GM12878 (cell line): ENCODE measurements around the gene ZNF469. TPM values are rescaled to one million over a fixed set of nuclear protein-coding genes. Genes with fewer than 3 reads are reported as not detected.

ENCODE experiments used
- ATAC-seq: fragments of 200-7000 bp; cut with Tn5 transposase; 3 replicates; pipeline ENCODE4 v1.9.1; 2020; ENCODE audit warnings: mild to moderate bottlenecking, moderate library complexity
- BruUV-seq: library from RNA; stranded (reverse); fragments of 400-500 nt; replicated peaks from 2 replicates; lab custom pipeline; 2021; lab: Mats Ljungman, UMichigan
- CTCF ChIA-PET: fragments of 300-600 bp; sonication (Branson Sonifier 250); formaldehyde crosslinking; extraction: SDS; loops from one replicate; lab custom pipeline; 2021; ENCODE audit warnings: inconsistent platforms; lab: Yijun Ruan, JAX
- POLR2A ChIA-PET: fragments of 350-600 bp; formaldehyde crosslinking; extraction: SDS; loops from one replicate; lab custom pipeline; 2021; ENCODE audit warnings: inconsistent platforms; lab: Charles Lee
- RAD21 ChIA-PET: fragments of 300-600 bp; sonication (Branson Sonifier 250); formaldehyde crosslinking; loops from one replicate; lab custom pipeline; 2023; ENCODE audit warnings: antibody characterized with exemption; ENCODE audit not compliant: unreplicated experiment; lab: Charles Lee
- SMC1A ChIA-PET: fragments of 300-600 bp; sonication (Branson Sonifier 250); formaldehyde crosslinking; loops from one replicate; lab custom pipeline; 2023; ENCODE audit not compliant: unreplicated experiment, uncharacterized antibody; lab: Charles Lee
- DNase-seq: peaks from one replicate; pipeline ENCODE4 v3.0.0-alpha.2; 2011; ENCODE audit warnings: low read depth, low spot score
- FAIRE-seq: peaks from 3 replicates; lab custom pipeline; 2011; peaks lifted over from hg19 to GRCh38; lab: Jason Lieb, UNC
- H2AFZ ChIP-seq: 2 replicates; pipeline ENCODE4 v1.6.0; 2011; ENCODE audit warnings: low read depth, low read length, control low read depth; ENCODE audit not compliant: control insufficient read depth
- H3K27ac ChIP-seq: 2 replicates; pipeline ENCODE4 v1.5.1; 2011; ENCODE audit warnings: control low read depth; ENCODE audit not compliant: control insufficient read depth, insufficient read depth
- H3K27me3 ChIP-seq, 2 experiments: replicated peaks in 1 of 2; 2 replicates each; pipeline versions ENCODE4 v1.6.0 to v1.6.1; 2011; ENCODE audit warnings: low read length in 1 of 2; ENCODE audit not compliant: control insufficient read depth in 2 of 2, insufficient read depth in 2 of 2
- H3K36me3 ChIP-seq, 2 experiments: 2 replicates each; pipeline ENCODE4 v1.5.1; 2011; ENCODE audit warnings: low read length in 1 of 2; ENCODE audit not compliant: control insufficient read depth in 2 of 2, insufficient read depth in 2 of 2
- H3K4me1 ChIP-seq: 2 replicates; pipeline ENCODE4 v1.6.1; 2011; ENCODE audit warnings: mild to moderate bottlenecking, low read length, moderate library complexity, mixed read lengths; ENCODE audit not compliant: control insufficient read depth, insufficient read depth
- H3K4me2 ChIP-seq: 2 replicates; pipeline ENCODE4 v1.6.0; 2011; ENCODE audit warnings: control low read depth; ENCODE audit not compliant: control insufficient read depth, insufficient read depth
- H3K4me3 ChIP-seq: fragments of 200-600 bp; sonication (generic); 2 replicates; pipeline ENCODE4 v1.5.1; 2016
- H3K79me2 ChIP-seq: 2 replicates; pipeline ENCODE4 v1.6.0; 2011; ENCODE audit warnings: low read length; ENCODE audit not compliant: control insufficient read depth, insufficient read depth
- H3K9ac ChIP-seq: 2 replicates; pipeline ENCODE4 v1.8.0; 2011; ENCODE audit warnings: low read length, control low read depth, mixed read lengths; ENCODE audit not compliant: control insufficient read depth, insufficient read depth
- H3K9me3 ChIP-seq: replicated peaks from 3 replicates; pipeline ENCODE4 v1.5.1; 2011; ENCODE audit warnings: mild to moderate bottlenecking, low read length; ENCODE audit not compliant: control insufficient read depth, insufficient read depth
- H4K20me1 ChIP-seq: 2 replicates; pipeline ENCODE4 v1.6.0; 2011; ENCODE audit not compliant: control insufficient read depth, insufficient read depth
- ASH2L ChIP-seq: fragments of 300-600, 200-600 bp; sonication (generic); IDR thresholded peaks from 2 replicates; pipeline ENCODE4 v1.6.1; 2017; ENCODE audit warnings: low read depth, mild to moderate bottlenecking, borderline replicate concordance
- BCL11A ChIP-seq: IDR thresholded peaks from 2 replicates; pipeline ENCODE4 v1.6.1; 2011; ENCODE audit warnings: low read depth, low read length
- BHLHE40 ChIP-seq, 2 experiments: fragments of 450-650 bp in 1 of 2; IDR thresholded peaks; 2 replicates each; pipeline ENCODE4 v1.6.1; 2011 to 2017; ENCODE audit warnings: low read depth in 2 of 2, borderline replicate concordance in 1 of 2, improper control_type of control experiment in 1 of 2, low read length in 1 of 2, mild to moderate bottlenecking in 1 of 2
- ETV6 ChIP-seq, 2 experiments: fragments of 450-650 bp in 1 of 2; IDR thresholded peaks in 1 of 2; conservative IDR thresholded peaks in 1 of 2; 2 replicates each; pipeline ENCODE4 v1.6.1; 2014; ENCODE audit warnings: antibody characterized with exemption in 1 of 2, borderline replicate concordance in 1 of 2, low read depth in 1 of 2, mild to moderate bottlenecking in 1 of 2, moderate library complexity in 1 of 2
- KAT2A ChIP-seq: conservative IDR thresholded peaks from 2 replicates; pipeline ENCODE4 v1.6.1; 2011; ENCODE audit warnings: low read depth, low read length; ENCODE audit not compliant: control insufficient read depth
- KLF5 ChIP-seq: fragments of 450-650 bp; IDR thresholded peaks from 2 replicates; pipeline ENCODE4 v1.6.1; 2014; ENCODE audit warnings: mild to moderate bottlenecking; ENCODE audit not compliant: partially characterized antibody
- LARP7 ChIP-seq: fragments of 450-650 bp; IDR thresholded peaks from 2 replicates; pipeline ENCODE4 v1.6.1; 2017; ENCODE audit warnings: mild to moderate bottlenecking
- MAX ChIP-seq: IDR thresholded peaks from 2 replicates; pipeline ENCODE4 v1.6.1; 2012; ENCODE audit warnings: low read depth, low read length, improper control_type of control experiment
- MTA3 ChIP-seq: IDR thresholded peaks from 2 replicates; pipeline ENCODE4 v1.6.1; 2012; ENCODE audit warnings: low read length, inconsistent platforms, borderline replicate concordance
- NFXL1 ChIP-seq: fragments of 450-650 bp; IDR thresholded peaks from 2 replicates; pipeline ENCODE4 v1.6.1; 2017; ENCODE audit warnings: antibody characterized with exemption, mild to moderate bottlenecking, borderline replicate concordance
- RAD51 ChIP-seq: fragments of 450-650 bp; IDR thresholded peaks from 2 replicates; pipeline ENCODE4 v1.6.1; 2016; ENCODE audit warnings: moderate library complexity, mild to moderate bottlenecking, inconsistent platforms
- RFX5 ChIP-seq: IDR thresholded peaks from 2 replicates; pipeline ENCODE4 v1.6.1; 2011; ENCODE audit warnings: low read depth, low read length, improper control_type of control experiment
- SIX5 ChIP-seq: IDR thresholded peaks from 2 replicates; pipeline ENCODE4 v1.6.1; 2011; ENCODE audit warnings: mild to moderate bottlenecking, low read depth, low read length, moderate library complexity; ENCODE audit not compliant: severe bottlenecking
- SUPT20H ChIP-seq: IDR thresholded peaks from 2 replicates; pipeline ENCODE4 v1.6.1; 2011; ENCODE audit warnings: low read depth, mild to moderate bottlenecking, low read length, moderate library complexity, borderline replicate concordance; ENCODE audit not compliant: control insufficient read depth
- ZNF274 ChIP-seq: IDR thresholded peaks from one replicate; pipeline ENCODE4 v1.8.0; 2011; ENCODE audit not compliant: insufficient read length, insufficient read depth
- ZNF622 ChIP-seq: fragments of 450-650 bp; IDR thresholded peaks from 2 replicates; pipeline ENCODE4 v1.6.1; 2017; ENCODE audit warnings: mild to moderate bottlenecking, inconsistent platforms
- WGBS: methylation state at CpG from one replicate; pipeline ENCODE4 v1.1.6; 2016; ENCODE audit warnings: low lambda C conversion rate; ENCODE audit not compliant: insufficient replicate concordance, insufficient coverage; ENCODE audit errors: missing lambda C conversion rate; 5-methylcytosine and 5-hydroxymethylcytosine counted together
- in situ Hi-C: fragments of 300-500 bp; cut with MboI; formaldehyde crosslinking; loops from 9 replicates; pipeline ENCODE4 v1.14.3; 2018; ENCODE audit warnings: mixed read lengths
- intact Hi-C: fragments of 100-400 bp; cut with micrococcal nuclease; formaldehyde crosslinking; loops from one replicate; pipeline ENCODE4 v1.14.2; 2022; ENCODE audit not compliant: unreplicated experiment
- polyA plus RNA-seq, 11 experiments: library from polyadenylated mRNA; depleted of rRNA in 4 of 11; unstranded in 6 of 11; stranded (reverse) in 5 of 11; fragments of >200 nt; fragmentation: Nextera tagmentation in 4 of 11; fragmentation: Illumina TruSeq in 1 of 11; extraction: Ambion mirVana in 4 of 11; extraction: Trizol in 1 of 11; gene quantifications; 1 replicate in 1 of 11; 2 replicates in 10 of 11; pipeline versions ENCODE4 v1.2.1 to v1.2.3, GENCODE V29; 2011 to 2016; ENCODE audit warnings: inconsistent platforms in 2 of 11, missing spikeins in 2 of 11, low read depth in 1 of 11
- total RNA-seq, 4 experiments: library from RNA; depleted of rRNA in 3 of 4; stranded (reverse); fragments of >200 nt in 3 of 4; fragmentation: Illumina TruSeq in 1 of 4; extraction: Trizol in 1 of 4; gene quantifications; 2 replicates each; pipeline versions ENCODE4 v1.2.1 to v1.2.3, GENCODE V29; 2013 to 2021
- TF ChIP-seq, protein P1 (sequence below): fragments of 450-650 bp; IDR thresholded peaks from 2 replicates; pipeline ENCODE4 v1.6.1; 2017; ENCODE audit warnings: mild to moderate bottlenecking, moderate library complexity
- TF ChIP-seq, protein P2 (sequence below): fragments of 450-650 bp; IDR thresholded peaks from 2 replicates; pipeline ENCODE4 v1.6.1; 2017; ENCODE audit warnings: borderline replicate concordance
- TF ChIP-seq, protein P3 (sequence below): IDR thresholded peaks from 2 replicates; pipeline ENCODE4 v1.6.1; 2011; ENCODE audit warnings: low read depth, low read length, improper control_type of control experiment, borderline replicate concordance

ZNF469 gene
- total and polyA plus RNA-seq, 10 of the 15 experiments (the other 5 are each of a cell fraction or from before 2014, with no cell fraction given), result 0.01 to 0.21 (median 0.04) TPM; not detected in 3

DNA sequence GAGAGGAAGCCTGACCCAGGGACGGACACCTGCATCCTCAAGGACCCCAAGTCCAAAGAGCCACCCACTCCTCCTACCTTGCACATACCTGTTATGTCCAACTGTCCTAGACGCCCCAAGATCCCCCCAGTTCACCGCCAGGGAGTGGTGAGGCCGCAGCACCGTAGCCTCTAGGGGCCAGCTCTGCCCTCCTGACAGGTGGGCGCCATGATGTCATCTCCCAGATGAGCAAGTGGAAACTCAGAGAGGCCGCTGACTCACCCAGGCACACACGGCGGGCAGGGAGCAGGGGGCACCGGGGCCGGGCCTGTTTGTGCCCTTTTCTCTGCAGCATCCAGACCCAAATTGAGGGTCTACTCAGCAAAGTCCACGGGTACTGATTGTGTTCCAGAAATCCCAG lies 4.8 kb upstream of the ZNF469 start:
- Histone ChIP-seq H2AFZ (no peak overlapping the region), H3K4me2 (no peak overlapping the region), H3K9me3 (no peaks in the 10 kb centered on the region; the same call in 2 of the 3 replicates), H3K4me3 (no peak overlapping the region), H3K27ac (no peak overlapping the region), H3K27me3 (peaks cover 0 to 2% of the 10 kb centered on the region in 2 experiments; a peak in 2 of 4 replicates), H3K9ac (no peak overlapping the region), H3K4me1 (no peaks in the 10 kb centered on the region), H3K79me2 (no peaks in the 10 kb centered on the region), H3K36me3 (no peaks in the 10 kb centered on the region), H4K20me1 (no peaks in the 10 kb centered on the region)
- ChIA-PET SMC1A (no interaction called here), CTCF (no interaction called here), RAD21 (no interaction called here), POLR2A (no interaction called here)
- intact Hi-C loops, result no loop called here
- no peak for DNase-seq
- BruUV-seq, result no TSS peak
- TF ChIP-seq BHLHE40 (IDR thresholded peaks at IDR 0.05; ENCODE audit: borderline replicate concordance in 1 of 2, low read depth in 2 of 2, low read length in 1 of 2) (no peak), KAT2A (no peak), ZNF274 (no peak), MTA3 (no peak), SUPT20H (no peak), BCL11A (no peak), SIX5 (no peak), ETV6 (conservative IDR thresholded peaks at IDR 0.05 in 1 of 2, IDR thresholded peaks at IDR 0.05 in 1 of 2; ENCODE audit: borderline replicate concordance in 1 of 2, low read depth in 1 of 2) (no peak), RAD51 (no peak), RFX5 (no peak), MAX (no peak), LARP7 (no peak), ZNF622 (no peak), NFXL1 (no peak), KLF5 (no peak), ASH2L (no peak)
- TF ChIP-seq, protein P1, sequence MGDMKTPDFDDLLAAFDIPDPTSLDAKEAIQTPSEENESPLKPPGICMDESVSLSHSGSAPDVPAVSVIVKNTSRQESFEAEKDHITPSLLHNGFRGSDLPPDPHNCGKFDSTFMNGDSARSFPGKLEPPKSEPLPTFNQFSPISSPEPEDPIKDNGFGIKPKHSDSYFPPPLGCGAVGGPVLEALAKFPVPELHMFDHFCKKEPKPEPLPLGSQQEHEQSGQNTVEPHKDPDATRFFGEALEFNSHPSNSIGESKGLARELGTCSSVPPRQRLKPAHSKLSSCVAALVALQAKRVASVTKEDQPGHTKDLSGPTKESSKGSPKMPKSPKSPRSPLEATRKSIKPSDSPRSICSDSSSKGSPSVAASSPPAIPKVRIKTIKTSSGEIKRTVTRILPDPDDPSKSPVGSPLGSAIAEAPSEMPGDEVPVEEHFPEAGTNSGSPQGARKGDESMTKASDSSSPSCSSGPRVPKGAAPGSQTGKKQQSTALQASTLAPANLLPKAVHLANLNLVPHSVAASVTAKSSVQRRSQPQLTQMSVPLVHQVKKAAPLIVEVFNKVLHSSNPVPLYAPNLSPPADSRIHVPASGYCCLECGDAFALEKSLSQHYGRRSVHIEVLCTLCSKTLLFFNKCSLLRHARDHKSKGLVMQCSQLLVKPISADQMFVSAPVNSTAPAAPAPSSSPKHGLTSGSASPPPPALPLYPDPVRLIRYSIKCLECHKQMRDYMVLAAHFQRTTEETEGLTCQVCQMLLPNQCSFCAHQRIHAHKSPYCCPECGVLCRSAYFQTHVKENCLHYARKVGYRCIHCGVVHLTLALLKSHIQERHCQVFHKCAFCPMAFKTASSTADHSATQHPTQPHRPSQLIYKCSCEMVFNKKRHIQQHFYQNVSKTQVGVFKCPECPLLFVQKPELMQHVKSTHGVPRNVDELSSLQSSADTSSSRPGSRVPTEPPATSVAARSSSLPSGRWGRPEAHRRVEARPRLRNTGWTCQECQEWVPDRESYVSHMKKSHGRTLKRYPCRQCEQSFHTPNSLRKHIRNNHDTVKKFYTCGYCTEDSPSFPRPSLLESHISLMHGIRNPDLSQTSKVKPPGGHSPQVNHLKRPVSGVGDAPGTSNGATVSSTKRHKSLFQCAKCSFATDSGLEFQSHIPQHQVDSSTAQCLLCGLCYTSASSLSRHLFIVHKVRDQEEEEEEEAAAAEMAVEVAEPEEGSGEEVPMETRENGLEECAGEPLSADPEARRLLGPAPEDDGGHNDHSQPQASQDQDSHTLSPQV, result no peak
- TF ChIP-seq, protein P2, sequence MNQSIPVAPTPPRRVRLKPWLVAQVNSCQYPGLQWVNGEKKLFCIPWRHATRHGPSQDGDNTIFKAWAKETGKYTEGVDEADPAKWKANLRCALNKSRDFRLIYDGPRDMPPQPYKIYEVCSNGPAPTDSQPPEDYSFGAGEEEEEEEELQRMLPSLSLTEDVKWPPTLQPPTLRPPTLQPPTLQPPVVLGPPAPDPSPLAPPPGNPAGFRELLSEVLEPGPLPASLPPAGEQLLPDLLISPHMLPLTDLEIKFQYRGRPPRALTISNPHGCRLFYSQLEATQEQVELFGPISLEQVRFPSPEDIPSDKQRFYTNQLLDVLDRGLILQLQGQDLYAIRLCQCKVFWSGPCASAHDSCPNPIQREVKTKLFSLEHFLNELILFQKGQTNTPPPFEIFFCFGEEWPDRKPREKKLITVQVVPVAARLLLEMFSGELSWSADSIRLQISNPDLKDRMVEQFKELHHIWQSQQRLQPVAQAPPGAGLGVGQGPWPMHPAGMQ, result no peak
- TF ChIP-seq, protein P3, sequence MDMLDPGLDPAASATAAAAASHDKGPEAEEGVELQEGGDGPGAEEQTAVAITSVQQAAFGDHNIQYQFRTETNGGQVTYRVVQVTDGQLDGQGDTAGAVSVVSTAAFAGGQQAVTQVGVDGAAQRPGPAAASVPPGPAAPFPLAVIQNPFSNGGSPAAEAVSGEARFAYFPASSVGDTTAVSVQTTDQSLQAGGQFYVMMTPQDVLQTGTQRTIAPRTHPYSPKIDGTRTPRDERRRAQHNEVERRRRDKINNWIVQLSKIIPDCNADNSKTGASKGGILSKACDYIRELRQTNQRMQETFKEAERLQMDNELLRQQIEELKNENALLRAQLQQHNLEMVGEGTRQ, result no peak
- in situ Hi-C loops, result no loop called here
- no peak for ATAC-seq
- no peak for FAIRE-seq
- 34% methylated on average over 12 of the region's 12 CpGs for WGBS
